NB4 (cell line): ENCODE data around the gene EMC6.

ENCODE experiments used
- DNase-seq: peaks from one replicate; pipeline ENCODE4 v3.0.0; 2010; ENCODE audit warnings: low read depth
- H3K4me3 ChIP-seq: one replicate; pipeline ENCODE4 v1.5.1; 2011; ENCODE audit warnings: mild to moderate bottlenecking, low read depth, low read length, moderate library complexity
- CTCF ChIP-seq: IDR thresholded peaks from one replicate; pipeline ENCODE4 v1.5.1; 2012; ENCODE audit warnings: low read depth, low read length
- MAX ChIP-seq: IDR thresholded peaks from 2 replicates; pipeline ENCODE4 v1.6.1; 2011; ENCODE audit warnings: low read depth, low read length
- MYC ChIP-seq: IDR thresholded peaks from 2 replicates; pipeline ENCODE4 v1.6.1; 2011; ENCODE audit warnings: low read depth, low read length
- POLR2A ChIP-seq: IDR thresholded peaks from 2 replicates; pipeline ENCODE4 v1.6.1; 2011; ENCODE audit warnings: mild to moderate bottlenecking; ENCODE audit not compliant: insufficient read length; ENCODE audit errors: extremely low read depth

Gene EMC6

GRCh38 chr17:3641014-3641413 lies 27.6 kb upstream of the EMC6 start:
- TF ChIP-seq MAX = no peak
- no peak for TF ChIP-seq POLR2A
- no peak for TF ChIP-seq MYC
- no peak for TF ChIP-seq CTCF
- H3K4me3 ChIP-seq = no peak overlapping the region
- DNase-seq = no peak

GRCh38 chr17:3641717-3642486 lies 26.7 kb upstream of the EMC6 start:
- TF ChIP-seq POLR2A (no peak), MAX (no peak), CTCF (no peak), MYC (no peak)

GRCh38 chr17:3643889-3644349 lies 24.7 kb upstream of the EMC6 start:
- DNase-seq = no peak

More at GRCh38 chr17:3641717-3642486, 26.7 kb upstream of the EMC6 start:
- no peak overlapping the region for H3K4me3 ChIP-seq
- DNase-seq = no peak

GRCh38 chr17:3645310-3645709 lies 23.3 kb upstream of the EMC6 start:
- no peak for TF ChIP-seq POLR2A
- TF ChIP-seq CTCF = no peak
- TF ChIP-seq MAX = no peak
- no peak for TF ChIP-seq MYC
- DNase-seq = no peak

More at GRCh38 chr17:3643889-3644349, 24.7 kb upstream of the EMC6 start:
- TF ChIP-seq CTCF (no peak), MAX (no peak), MYC (no peak), POLR2A (no peak)
- no peak overlapping the region for H3K4me3 ChIP-seq

GRCh38 chr17:3647251-3647650 lies 21.4 kb upstream of the EMC6 start:
- DNase-seq = no peak
- no peak for TF ChIP-seq POLR2A
- no peak for TF ChIP-seq MYC
- no peak for TF ChIP-seq MAX
- no peak for TF ChIP-seq CTCF
- no peak overlapping the region for H3K4me3 ChIP-seq

More at GRCh38 chr17:3645310-3645709, 23.3 kb upstream of the EMC6 start:
- H3K4me3 ChIP-seq = no peak overlapping the region
